Measurements from ENCODE around the gene ATF6.
A peak's percentile ranks its signal among the peaks of the same experiment; 100 is the strongest.

ATF6 gene

DNA sequence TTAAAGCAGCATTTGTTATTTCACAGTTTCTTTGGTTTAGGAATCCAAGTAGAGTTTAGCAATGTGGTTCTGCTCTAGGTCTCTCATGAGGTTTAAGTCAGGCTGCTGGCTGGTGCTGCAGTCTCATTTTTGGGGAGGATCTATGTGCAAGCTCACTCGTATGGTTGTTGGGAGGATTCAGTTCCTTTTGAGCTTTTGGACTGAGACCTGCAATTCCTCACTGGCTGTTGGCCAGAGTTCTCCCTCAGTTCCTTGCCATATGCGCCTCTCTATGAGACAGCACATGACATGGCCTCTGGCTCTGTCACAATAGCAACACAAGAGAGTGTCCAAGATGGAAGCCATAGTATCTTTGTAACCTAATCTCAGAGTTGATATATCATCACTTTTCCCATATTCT is 166.5 kb downstream of the ATF6 start:
- Mint-ChIP-seq H3K4me3 (no peak overlapping the region), H3K9me3 (no peaks in the 10 kb centered on the region), H3K4me1 (peaks cover 11% of the 10 kb centered on the region), H3K27ac (no peak overlapping the region), H3K27me3 (ENCODE audit: low read depth, poor library complexity) (no peaks in the 10 kb centered on the region), H3K36me3 (ENCODE audit: low read depth) (peaks cover 6% of the 10 kb centered on the region)
- no peak for DNase-seq
- TF ChIP-seq, protein P1, sequence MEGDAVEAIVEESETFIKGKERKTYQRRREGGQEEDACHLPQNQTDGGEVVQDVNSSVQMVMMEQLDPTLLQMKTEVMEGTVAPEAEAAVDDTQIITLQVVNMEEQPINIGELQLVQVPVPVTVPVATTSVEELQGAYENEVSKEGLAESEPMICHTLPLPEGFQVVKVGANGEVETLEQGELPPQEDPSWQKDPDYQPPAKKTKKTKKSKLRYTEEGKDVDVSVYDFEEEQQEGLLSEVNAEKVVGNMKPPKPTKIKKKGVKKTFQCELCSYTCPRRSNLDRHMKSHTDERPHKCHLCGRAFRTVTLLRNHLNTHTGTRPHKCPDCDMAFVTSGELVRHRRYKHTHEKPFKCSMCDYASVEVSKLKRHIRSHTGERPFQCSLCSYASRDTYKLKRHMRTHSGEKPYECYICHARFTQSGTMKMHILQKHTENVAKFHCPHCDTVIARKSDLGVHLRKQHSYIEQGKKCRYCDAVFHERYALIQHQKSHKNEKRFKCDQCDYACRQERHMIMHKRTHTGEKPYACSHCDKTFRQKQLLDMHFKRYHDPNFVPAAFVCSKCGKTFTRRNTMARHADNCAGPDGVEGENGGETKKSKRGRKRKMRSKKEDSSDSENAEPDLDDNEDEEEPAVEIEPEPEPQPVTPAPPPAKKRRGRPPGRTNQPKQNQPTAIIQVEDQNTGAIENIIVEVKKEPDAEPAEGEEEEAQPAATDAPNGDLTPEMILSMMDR (IDR thresholded peaks at IDR 0.05), result no peak

DNA sequence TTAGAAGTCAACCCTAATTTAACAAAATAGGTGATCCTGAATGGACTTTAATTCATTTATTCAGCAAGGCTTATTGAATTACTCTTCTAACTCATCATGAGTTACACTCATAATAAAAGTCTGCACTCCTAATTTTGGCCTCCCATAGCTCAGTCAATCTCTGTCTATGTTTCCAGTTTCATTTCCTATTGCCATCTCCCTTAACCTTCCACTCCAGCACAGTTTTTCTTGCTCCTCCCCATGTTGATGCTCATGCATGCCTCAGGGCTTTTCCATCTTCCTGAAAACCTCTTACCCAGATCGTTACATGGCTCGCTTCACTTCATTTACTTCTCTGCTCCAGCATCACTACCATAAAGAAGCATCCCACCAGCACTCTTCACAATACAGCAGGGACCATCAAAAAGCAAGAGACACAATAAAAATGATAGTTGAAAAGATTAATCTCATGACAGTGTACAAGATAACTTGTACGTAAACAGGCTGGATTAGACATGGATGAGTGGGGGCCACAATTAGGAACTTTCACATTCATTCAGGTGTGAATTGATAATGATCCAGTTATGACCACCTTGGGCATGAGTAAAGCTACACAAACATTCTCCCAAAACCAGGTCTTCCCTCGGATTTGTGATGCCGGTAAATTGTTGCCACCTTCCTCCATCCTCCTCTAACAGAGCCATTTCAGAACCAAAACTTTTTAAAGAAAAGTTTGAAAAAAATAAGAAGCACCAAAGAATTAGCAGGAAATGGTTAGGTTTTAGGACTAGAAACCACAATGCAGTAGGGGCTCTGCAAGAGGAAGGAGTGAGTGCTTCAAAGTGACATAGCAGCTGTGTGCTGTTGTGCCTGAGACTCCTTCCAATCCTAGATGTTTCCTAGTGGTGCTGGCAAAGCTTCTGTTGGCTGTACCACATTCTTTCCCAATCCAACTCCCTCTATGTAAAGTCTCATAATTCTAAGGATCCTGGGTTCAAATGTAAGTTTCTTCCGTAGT is 167.8 kb downstream of the ATF6 start:
- Mint-ChIP-seq H3K36me3 (ENCODE audit: low read depth) (peaks cover 6% of the 10 kb centered on the region), H3K4me1 (peaks cover 11% of the 10 kb centered on the region), H3K4me3 (no peak overlapping the region), H3K27ac (no peak overlapping the region), H3K9me3 (no peaks in the 10 kb centered on the region), H3K27me3 (ENCODE audit: low read depth, poor library complexity) (no peaks in the 10 kb centered on the region)
- DNase-seq, result no peak
- TF ChIP-seq, protein P1 (IDR thresholded peaks at IDR 0.05), result no peak

DNA sequence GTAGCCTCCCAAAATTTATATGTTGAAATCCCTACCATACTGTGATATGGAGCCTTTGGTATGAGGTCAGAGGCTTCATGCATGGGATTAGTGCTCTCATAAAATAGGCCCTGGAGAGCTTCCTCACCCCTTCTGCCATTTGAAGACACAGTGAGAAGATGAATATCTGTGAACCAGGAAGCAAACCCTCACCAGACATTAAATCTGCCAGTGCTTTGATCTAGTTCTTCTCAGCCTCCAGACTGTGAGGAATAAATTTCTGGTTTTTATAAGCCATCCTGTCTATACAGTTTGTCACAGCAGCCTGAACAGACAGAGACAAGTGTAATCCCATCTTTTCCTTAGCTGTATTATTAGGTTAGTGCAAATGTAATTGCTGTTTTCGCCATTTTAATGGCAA is 169.1 kb downstream of the ATF6 start:
- Mint-ChIP-seq H3K4me3 (no peak overlapping the region), H3K27me3 (ENCODE audit: low read depth, poor library complexity) (no peaks in the 10 kb centered on the region), H3K4me1 (peaks cover 11% of the 10 kb centered on the region), H3K36me3 (ENCODE audit: low read depth) (peaks cover 6% of the 10 kb centered on the region), H3K9me3 (no peaks in the 10 kb centered on the region), H3K27ac (no peak overlapping the region)
- no peak for DNase-seq
- TF ChIP-seq, protein P1 (IDR thresholded peaks at IDR 0.05), result no peak

DNA sequence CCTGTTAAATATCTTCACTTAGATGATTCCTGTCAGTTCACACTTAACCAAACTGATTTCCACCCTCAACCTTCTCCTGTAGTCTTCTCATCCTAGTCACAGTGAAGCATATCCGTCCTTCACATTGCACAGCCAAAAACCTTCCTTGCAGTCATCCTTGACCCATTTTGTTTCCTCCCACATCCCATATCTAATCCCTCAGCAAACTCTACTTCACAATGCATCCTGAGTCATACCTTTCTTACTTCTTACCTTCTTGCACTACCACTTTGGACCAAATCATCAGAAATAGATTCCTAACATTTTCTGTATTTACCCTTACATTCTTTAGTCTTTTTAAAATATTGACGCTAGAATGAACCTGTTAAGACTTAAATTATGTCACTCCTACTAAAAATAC is 170.7 kb downstream of the ATF6 start:
- Mint-ChIP-seq H3K4me1 (peaks cover 11% of the 10 kb centered on the region), H3K9me3 (no peaks in the 10 kb centered on the region), H3K36me3 (ENCODE audit: low read depth) (peaks cover 6% of the 10 kb centered on the region), H3K4me3 (no peak overlapping the region), H3K27ac (peak overlapping the region; percentile 0), H3K27me3 (ENCODE audit: low read depth, poor library complexity) (no peaks in the 10 kb centered on the region)
- TF ChIP-seq, protein P1 (IDR thresholded peaks at IDR 0.05), result no peak
- no peak for DNase-seq

DNA sequence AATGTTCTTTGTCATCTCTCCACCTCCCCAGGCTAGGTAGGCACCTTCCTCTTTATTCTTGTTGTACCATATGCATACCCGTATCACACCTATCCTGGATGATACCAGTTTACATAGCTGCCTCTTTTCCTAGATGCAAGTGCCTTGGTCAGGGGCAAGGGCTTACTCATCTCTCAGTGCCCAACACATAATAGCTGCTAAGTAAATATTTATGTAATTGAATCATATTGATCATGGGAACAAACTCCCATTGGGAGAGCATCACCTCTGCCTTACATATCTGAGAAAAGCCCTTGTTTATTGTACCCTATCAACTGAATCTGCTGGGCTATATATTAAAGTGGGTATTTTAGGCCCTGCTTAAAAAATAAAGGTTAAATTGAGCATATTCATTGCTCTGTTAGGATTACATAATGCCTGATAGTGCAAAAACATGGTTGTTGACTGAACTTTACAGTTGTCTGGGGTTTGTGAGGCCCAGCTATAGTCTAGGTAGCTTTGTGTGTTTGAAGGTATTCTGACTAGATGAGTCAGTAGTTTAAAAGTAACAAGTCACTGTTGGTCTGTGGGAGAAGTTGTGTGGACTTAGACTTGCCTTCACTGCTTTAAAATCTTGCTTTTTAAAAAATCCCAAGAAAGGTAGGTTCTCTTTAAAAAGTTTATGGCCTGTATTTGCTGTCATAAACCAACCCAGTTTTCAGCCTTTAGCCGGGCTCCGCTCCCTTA is 174.9 kb downstream of the ATF6 start:
- H3K4me1 Mint-ChIP-seq, result peaks cover 5% of the 10 kb centered on the region
- TF ChIP-seq, protein P1 (IDR thresholded peaks at IDR 0.05), result no peak
- H3K27ac Mint-ChIP-seq, result no peak overlapping the region
- peaks cover 16% of the 10 kb centered on the region for H3K36me3 Mint-ChIP-seq (ENCODE audit: low read depth)
- H3K27me3 Mint-ChIP-seq (ENCODE audit: low read depth, poor library complexity), result no peaks in the 10 kb centered on the region
- no peak for DNase-seq
- H3K9me3 Mint-ChIP-seq, result no peaks in the 10 kb centered on the region
- H3K4me3 Mint-ChIP-seq, result no peak overlapping the region

Measured in nephron progenitor cell (in vitro differentiated cells).